KG1 (cell line): ENCODE measurements around the gene DCXR.

Experiments
- DNase-seq: peaks from one replicate; lab custom pipeline; 2025; lab: John Stamatoyannopoulos, UW

Gene DCXR

GRCh38 chr17:82055023-82055964 is 17.8 kb upstream of the DCXR start:
- no peak for DNase-seq

GRCh38 chr17:82054351-82055022 is 17.0 kb upstream of the DCXR start:
- no peak for DNase-seq

- no peak for DNase-seq
Observed at GRCh38 chr17:82053556-82054263, 16.2 kb upstream of the DCXR start.

- DNase-seq: no peak
Observed at GRCh38 chr17:82053130-82053529, 15.6 kb upstream of the DCXR start.

GRCh38 chr17:82052638-82053059 is 15.2 kb upstream of the DCXR start:
- no peak for DNase-seq

- peak; percentile 33 for DNase-seq
Observed at GRCh38 chr17:82051776-82052637, 14.5 kb upstream of the DCXR start, which contains the start of the genes GPS1 and RFNG. TSS of gene GPS1 (plus strand) at chr17:82051898. CDS start at chr17:82051932, 34 bp downstream. TSS of gene RFNG (minus strand) at chr17:82051811. CDS start at chr17:82051766, 45 bp downstream.

- no peak for DNase-seq
Observed at GRCh38 chr17:82050761-82051641, 13.5 kb upstream of the DCXR start.

- no peak for DNase-seq
Observed at GRCh38 chr17:82050152-82050760, 12.8 kb upstream of the DCXR start.

- DNase-seq: no peak
Observed at GRCh38 chr17:82049521-82049971, 12.0 kb upstream of the DCXR start.

GRCh38 chr17:82049106-82049505 is 11.6 kb upstream of the DCXR start:
- DNase-seq: no peak

GRCh38 chr17:82048571-82048971 is 11.1 kb upstream of the DCXR start:
- no peak for DNase-seq

- DNase-seq: no peak
Observed at GRCh38 chr17:82047914-82048570, 10.5 kb upstream of the DCXR start.

- no peak for DNase-seq
Observed at GRCh38 chr17:82047379-82047778, 9.9 kb upstream of the DCXR start.

GRCh38 chr17:82046903-82047302 is 9.4 kb upstream of the DCXR start:
- DNase-seq: no peak

GRCh38 chr17:82045936-82046484 is 8.5 kb upstream of the DCXR start:
- DNase-seq: no peak

GRCh38 chr17:82043507-82043906 is 6.0 kb upstream of the DCXR start:
- no peak for DNase-seq

GRCh38 chr17:82042649-82043048 is 5.2 kb upstream of the DCXR start:
- DNase-seq: no peak

- DNase-seq: no peak
Observed at GRCh38 chr17:82041144-82041814, 3.8 kb upstream of the DCXR start.
